ENCODE results near the gene FOXO3.
"Not testable (repeated sequence)": the region's sequence is repeated elsewhere in the genome, so short reads cannot be mapped to it uniquely, and the experiment has no call there.

FOXO3 gene

DNA sequence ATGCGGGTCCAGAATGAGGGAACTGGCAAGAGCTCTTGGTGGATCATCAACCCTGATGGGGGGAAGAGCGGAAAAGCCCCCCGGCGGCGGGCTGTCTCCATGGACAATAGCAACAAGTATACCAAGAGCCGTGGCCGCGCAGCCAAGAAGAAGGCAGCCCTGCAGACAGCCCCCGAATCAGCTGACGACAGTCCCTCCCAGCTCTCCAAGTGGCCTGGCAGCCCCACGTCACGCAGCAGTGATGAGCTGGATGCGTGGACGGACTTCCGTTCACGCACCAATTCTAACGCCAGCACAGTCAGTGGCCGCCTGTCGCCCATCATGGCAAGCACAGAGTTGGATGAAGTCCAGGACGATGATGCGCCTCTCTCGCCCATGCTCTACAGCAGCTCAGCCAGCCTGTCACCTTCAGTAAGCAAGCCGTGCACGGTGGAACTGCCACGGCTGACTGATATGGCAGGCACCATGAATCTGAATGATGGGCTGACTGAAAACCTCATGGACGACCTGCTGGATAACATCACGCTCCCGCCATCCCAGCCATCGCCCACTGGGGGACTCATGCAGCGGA is 102.9 kb downstream of the FOXO3 start:
- not testable (repeated sequence) for H3K4me1 ChIP-seq (ENCODE audit: control insufficient read depth in 1 of 2, insufficient read depth in 2 of 2, low read length in 2 of 2)
- WGBS (ENCODE audit: extremely low coverage, insufficient coverage, insufficient read length): no CpG with 5 or more reads among the region's 30 CpGs

DNA sequence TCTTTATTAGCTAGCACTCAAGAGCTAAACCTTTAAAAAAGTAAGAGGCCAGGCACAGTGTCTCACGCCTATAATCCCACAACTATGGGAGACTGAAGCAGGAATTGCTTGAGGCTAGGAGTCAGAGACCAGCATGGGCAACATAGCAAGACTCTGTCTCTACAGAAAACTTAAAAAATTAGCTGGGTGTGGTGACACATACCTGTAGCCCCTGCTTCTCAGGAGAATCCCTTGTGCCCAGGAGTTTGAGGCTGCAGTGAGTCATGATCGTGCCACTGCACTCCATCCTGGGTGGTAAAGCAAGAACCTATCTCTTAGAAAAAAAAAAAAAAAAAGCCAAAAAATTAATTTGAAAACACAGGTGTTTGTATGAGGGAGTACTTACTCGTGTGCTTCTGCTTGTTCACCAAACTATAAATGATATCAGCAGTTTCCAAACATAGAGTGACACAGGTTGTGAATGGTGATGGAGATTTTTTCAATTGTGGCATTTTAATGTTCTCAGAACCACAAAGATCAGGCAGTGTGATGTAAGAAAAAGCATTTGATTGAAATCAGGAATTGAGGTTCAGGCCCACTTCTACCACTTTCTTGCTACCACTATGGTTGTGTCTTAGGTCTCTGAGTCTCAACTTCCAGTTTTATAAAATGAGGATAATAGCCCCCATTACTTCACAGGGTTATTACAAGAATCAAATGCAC is 104.9 kb downstream of the FOXO3 start:
- no peak overlapping the region for H2BK5ac ChIP-seq (ENCODE audit: low read depth, low read length, poor library complexity)

More for the DNA sequence above, 102.9 kb downstream of the FOXO3 start:
- H2BK12ac ChIP-seq (ENCODE audit: low read length); H3K4me3 ChIP-seq (ENCODE audit: low read depth, low read length); H3K9me3 ChIP-seq (ENCODE audit: insufficient read depth, low read depth, low read length); H3K4me2 ChIP-seq (ENCODE audit: low read length); H3K23ac ChIP-seq (ENCODE audit: low read length); H3K4ac ChIP-seq (ENCODE audit: low read depth, low read length); H3K18ac ChIP-seq (ENCODE audit: low read length); H3K79me2 ChIP-seq (ENCODE audit: control insufficient read depth, insufficient read depth, low read length, poor library complexity); H4K91ac ChIP-seq (ENCODE audit: low read depth, low read length); H3K9ac ChIP-seq (ENCODE audit: low read length); DNase-seq; H3K27me3 ChIP-seq (ENCODE audit: insufficient read depth, low read length); H4K8ac ChIP-seq (ENCODE audit: low read depth, low read length); H3K27ac ChIP-seq (ENCODE audit: low read depth, low read length); H3K14ac ChIP-seq (ENCODE audit: low read length); H2AK5ac ChIP-seq (ENCODE audit: low read length); H2BK120ac ChIP-seq (ENCODE audit: insufficient read depth, low read length, poor library complexity); H3K79me1 ChIP-seq (ENCODE audit: low read length); H4K12ac ChIP-seq (ENCODE audit: low read depth, low read length); H2AFZ ChIP-seq (ENCODE audit: insufficient read depth, low read length, poor library complexity); H2BK5ac ChIP-seq (ENCODE audit: low read depth, low read length, poor library complexity): not testable (repeated sequence)
- H3K36me3 ChIP-seq (ENCODE audit: control insufficient read depth in 1 of 2, insufficient read depth in 2 of 2, low read length in 2 of 2): peaks cover 11 to 12% of the 10 kb centered on the region in 2 experiments

DNA sequence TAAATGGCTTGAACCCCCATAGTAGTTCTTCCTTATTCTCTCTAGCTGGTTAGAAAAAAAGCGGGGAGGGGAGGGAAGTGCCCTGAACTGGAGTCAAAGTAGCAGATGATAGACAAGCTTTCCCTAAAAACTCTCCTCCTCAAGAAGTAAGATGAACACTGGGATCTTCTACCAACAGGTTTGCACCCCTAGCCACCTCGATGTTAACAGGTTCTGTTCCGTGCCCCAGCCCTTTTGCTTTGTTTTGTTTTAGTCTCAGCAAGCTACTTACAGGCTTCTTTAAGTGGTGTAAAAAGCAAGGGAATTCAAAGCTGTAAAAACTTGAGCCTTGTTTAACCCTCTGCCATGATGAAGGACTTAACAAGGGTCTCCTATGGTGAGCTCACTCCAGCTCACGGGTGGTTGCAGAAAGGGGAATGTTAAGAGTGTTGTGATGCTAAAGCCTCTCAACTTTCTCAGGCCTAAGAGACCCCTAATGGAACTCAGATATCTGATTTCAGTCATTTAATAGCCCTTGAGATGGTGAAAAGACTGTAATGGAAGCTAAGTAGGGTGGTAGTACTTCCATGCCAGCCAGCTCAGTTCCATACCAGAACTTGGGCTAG is 106.0 kb downstream of the FOXO3 start:
- Histone ChIP-seq H4K8ac (ENCODE audit: low read depth, low read length) (no peak overlapping the region), H4K91ac (ENCODE audit: low read depth, low read length) (no peak overlapping the region), H2AFZ (ENCODE audit: insufficient read depth, low read length, poor library complexity) (no peak overlapping the region), H3K79me2 (ENCODE audit: control insufficient read depth, insufficient read depth, low read length, poor library complexity) (peaks cover under 1% of the 10 kb centered on the region), H3K27me3 (ENCODE audit: insufficient read depth, low read length) (no peaks in the 10 kb centered on the region), H3K27ac (ENCODE audit: low read depth, low read length) (no peak overlapping the region), H2BK5ac (ENCODE audit: low read depth, low read length, poor library complexity) (no peak overlapping the region), H3K18ac (ENCODE audit: low read length) (no peak overlapping the region), H3K4ac (ENCODE audit: low read depth, low read length) (no peak overlapping the region), H3K4me2 (ENCODE audit: low read length) (no peak overlapping the region), H3K9me3 (ENCODE audit: insufficient read depth, low read depth, low read length) (no peaks in the 10 kb centered on the region), H3K79me1 (ENCODE audit: low read length) (no peaks in the 10 kb centered on the region), H4K12ac (ENCODE audit: low read depth, low read length) (no peak overlapping the region), H2BK12ac (ENCODE audit: low read length) (no peak overlapping the region), H3K23ac (ENCODE audit: low read length) (no peak overlapping the region), H3K14ac (ENCODE audit: low read length) (no peak overlapping the region), H2BK120ac (ENCODE audit: insufficient read depth, low read length, poor library complexity) (no peak overlapping the region), H2AK5ac (ENCODE audit: low read length) (no peak overlapping the region), H3K36me3 (ENCODE audit: control insufficient read depth in 1 of 2, insufficient read depth in 2 of 2, low read length in 2 of 2) (peaks cover 12 to 13% of the 10 kb centered on the region in 2 experiments), H3K4me3 (ENCODE audit: low read depth, low read length) (no peak overlapping the region), H3K9ac (ENCODE audit: low read length) (no peak overlapping the region), H3K4me1 (ENCODE audit: control insufficient read depth in 1 of 2, insufficient read depth in 2 of 2, low read length in 2 of 2) (peaks cover 5 to 11% of the 10 kb centered on the region in 2 experiments)
- no peak for DNase-seq
- no CpG with 5 or more reads among the region's 4 CpGs for WGBS (ENCODE audit: extremely low coverage, insufficient coverage, insufficient read length)

More for the DNA sequence above, 104.9 kb downstream of the FOXO3 start:
- no peaks in the 10 kb centered on the region for H3K9me3 ChIP-seq (ENCODE audit: insufficient read depth, low read depth, low read length)
- H3K9ac ChIP-seq (ENCODE audit: low read length): no peak overlapping the region
- no peak overlapping the region for H2BK12ac ChIP-seq (ENCODE audit: low read length)
- H2BK120ac ChIP-seq (ENCODE audit: insufficient read depth, low read length, poor library complexity): no peak overlapping the region
- no peak overlapping the region for H4K8ac ChIP-seq (ENCODE audit: low read depth, low read length)
- no CpG with 5 or more reads among the region's 3 CpGs for WGBS (ENCODE audit: extremely low coverage, insufficient coverage, insufficient read length)
- no peak overlapping the region for H3K27ac ChIP-seq (ENCODE audit: low read depth, low read length)
- H4K12ac ChIP-seq (ENCODE audit: low read depth, low read length): no peak overlapping the region
- DNase-seq: peak; percentile 43 to 64
- peaks cover 12 to 13% of the 10 kb centered on the region in 2 experiments for H3K36me3 ChIP-seq (ENCODE audit: control insufficient read depth in 1 of 2, insufficient read depth in 2 of 2, low read length in 2 of 2)
- H3K4me1 ChIP-seq (ENCODE audit: control insufficient read depth in 1 of 2, insufficient read depth in 2 of 2, low read length in 2 of 2): peaks cover under 1 to 5% of the 10 kb centered on the region in 2 experiments
- no peak overlapping the region for H2AFZ ChIP-seq (ENCODE audit: insufficient read depth, low read length, poor library complexity)
- H3K27me3 ChIP-seq (ENCODE audit: insufficient read depth, low read length): no peaks in the 10 kb centered on the region
- no peaks in the 10 kb centered on the region for H3K79me2 ChIP-seq (ENCODE audit: control insufficient read depth, insufficient read depth, low read length, poor library complexity)
- H3K4me2 ChIP-seq (ENCODE audit: low read length): no peak overlapping the region
- H3K18ac ChIP-seq (ENCODE audit: low read length): no peak overlapping the region
- H3K4ac ChIP-seq (ENCODE audit: low read depth, low read length): no peak overlapping the region
- H3K79me1 ChIP-seq (ENCODE audit: low read length): no peaks in the 10 kb centered on the region
- H4K91ac ChIP-seq (ENCODE audit: low read depth, low read length): no peak overlapping the region
- H3K23ac ChIP-seq (ENCODE audit: low read length): no peak overlapping the region
- H2AK5ac ChIP-seq (ENCODE audit: low read length): no peak overlapping the region
- H3K14ac ChIP-seq (ENCODE audit: low read length): no peak overlapping the region
- no peak overlapping the region for H3K4me3 ChIP-seq (ENCODE audit: low read depth, low read length)

DNA sequence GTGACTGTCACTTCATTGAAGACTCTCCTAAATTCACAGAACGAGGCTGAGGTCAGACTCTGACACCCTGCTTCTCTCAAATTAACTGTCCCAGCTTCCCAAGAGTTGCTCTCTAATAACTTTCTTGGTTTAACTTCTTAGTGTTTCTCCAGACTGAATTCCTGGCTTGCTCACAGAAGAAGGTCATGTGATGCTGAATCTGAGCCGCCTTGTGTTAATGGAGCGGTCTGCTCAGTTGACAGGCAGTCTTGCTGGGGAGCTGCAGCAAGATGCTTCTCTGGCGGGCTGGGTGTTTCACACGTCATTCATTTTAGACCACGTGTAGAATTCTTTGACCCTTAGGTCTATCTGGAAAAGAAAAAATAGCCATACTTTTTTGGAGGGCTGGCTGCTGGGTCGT is 107.3 kb downstream of the FOXO3 start:
- no peak overlapping the region for H3K9ac ChIP-seq (ENCODE audit: low read length)
- H3K36me3 ChIP-seq (ENCODE audit: control insufficient read depth in 1 of 2, insufficient read depth in 2 of 2, low read length in 2 of 2): peaks cover 12 to 13% of the 10 kb centered on the region in 2 experiments
- peak overlapping the region; percentile 19 for H3K27ac ChIP-seq (ENCODE audit: low read depth, low read length)
- peak overlapping the region; percentile 5 for H3K4me2 ChIP-seq (ENCODE audit: low read length)
- no peak overlapping the region for H3K14ac ChIP-seq (ENCODE audit: low read length)
- H3K27me3 ChIP-seq (ENCODE audit: insufficient read depth, low read length): no peaks in the 10 kb centered on the region
- no peak overlapping the region for H2BK5ac ChIP-seq (ENCODE audit: low read depth, low read length, poor library complexity)
- DNase-seq: no peak
- no peak overlapping the region for H2BK120ac ChIP-seq (ENCODE audit: insufficient read depth, low read length, poor library complexity)
- peaks cover 2% of the 10 kb centered on the region for H3K79me2 ChIP-seq (ENCODE audit: control insufficient read depth, insufficient read depth, low read length, poor library complexity)
- peaks cover 5 to 11% of the 10 kb centered on the region in 2 experiments for H3K4me1 ChIP-seq (ENCODE audit: control insufficient read depth in 1 of 2, insufficient read depth in 2 of 2, low read length in 2 of 2)
- no peak overlapping the region for H2AFZ ChIP-seq (ENCODE audit: insufficient read depth, low read length, poor library complexity)
- H4K12ac ChIP-seq (ENCODE audit: low read depth, low read length): no peak overlapping the region
- H3K23ac ChIP-seq (ENCODE audit: low read length): no peak overlapping the region
- H3K4me3 ChIP-seq (ENCODE audit: low read depth, low read length): no peak overlapping the region
- H3K9me3 ChIP-seq (ENCODE audit: insufficient read depth, low read depth, low read length): no peaks in the 10 kb centered on the region
- H3K18ac ChIP-seq (ENCODE audit: low read length): no peak overlapping the region
- H4K8ac ChIP-seq (ENCODE audit: low read depth, low read length): no peak overlapping the region
- H3K4ac ChIP-seq (ENCODE audit: low read depth, low read length): no peak overlapping the region
- no peak overlapping the region for H2BK12ac ChIP-seq (ENCODE audit: low read length)
- no peak overlapping the region for H2AK5ac ChIP-seq (ENCODE audit: low read length)
- no peaks in the 10 kb centered on the region for H3K79me1 ChIP-seq (ENCODE audit: low read length)
- H4K91ac ChIP-seq (ENCODE audit: low read depth, low read length): no peak overlapping the region
- no CpG with 5 or more reads among the region's 7 CpGs for WGBS (ENCODE audit: extremely low coverage, insufficient coverage, insufficient read length)

All from trophoblast cell (in vitro differentiated cells and primary cell).